NCI-H1048 (cell line): Measurements from ENCODE around the gene LIPI.
"Not testable (repeated sequence)": the region's sequence is repeated elsewhere in the genome, so short reads cannot be mapped to it uniquely, and the experiment has no call there.

Source experiments
- DNase-seq: peaks from one replicate; lab custom pipeline; 2025; lab: John Stamatoyannopoulos, UW

The LIPI gene

DNA sequence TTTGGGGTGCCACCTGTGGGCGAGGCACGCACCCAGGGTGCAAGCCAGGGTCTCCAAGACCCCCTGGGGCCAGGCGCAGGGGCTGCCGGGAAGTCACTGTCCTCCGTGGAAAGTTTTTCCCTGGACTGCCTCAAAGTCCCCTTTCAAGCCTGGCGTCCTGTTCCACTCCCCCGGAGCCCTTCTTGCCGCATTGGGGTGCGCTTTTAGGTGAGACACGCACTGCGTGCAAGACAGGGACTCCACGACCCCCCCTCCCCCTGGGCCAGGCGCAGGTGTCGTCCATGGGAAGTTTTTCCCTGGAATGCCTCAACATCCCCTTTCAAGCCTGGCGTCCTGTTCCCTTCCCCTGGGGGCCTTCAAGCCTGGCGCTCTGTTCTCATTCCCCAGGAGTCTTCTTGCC lies 137.1 kb downstream of the LIPI start:
- DNase-seq, result no peak

DNA sequence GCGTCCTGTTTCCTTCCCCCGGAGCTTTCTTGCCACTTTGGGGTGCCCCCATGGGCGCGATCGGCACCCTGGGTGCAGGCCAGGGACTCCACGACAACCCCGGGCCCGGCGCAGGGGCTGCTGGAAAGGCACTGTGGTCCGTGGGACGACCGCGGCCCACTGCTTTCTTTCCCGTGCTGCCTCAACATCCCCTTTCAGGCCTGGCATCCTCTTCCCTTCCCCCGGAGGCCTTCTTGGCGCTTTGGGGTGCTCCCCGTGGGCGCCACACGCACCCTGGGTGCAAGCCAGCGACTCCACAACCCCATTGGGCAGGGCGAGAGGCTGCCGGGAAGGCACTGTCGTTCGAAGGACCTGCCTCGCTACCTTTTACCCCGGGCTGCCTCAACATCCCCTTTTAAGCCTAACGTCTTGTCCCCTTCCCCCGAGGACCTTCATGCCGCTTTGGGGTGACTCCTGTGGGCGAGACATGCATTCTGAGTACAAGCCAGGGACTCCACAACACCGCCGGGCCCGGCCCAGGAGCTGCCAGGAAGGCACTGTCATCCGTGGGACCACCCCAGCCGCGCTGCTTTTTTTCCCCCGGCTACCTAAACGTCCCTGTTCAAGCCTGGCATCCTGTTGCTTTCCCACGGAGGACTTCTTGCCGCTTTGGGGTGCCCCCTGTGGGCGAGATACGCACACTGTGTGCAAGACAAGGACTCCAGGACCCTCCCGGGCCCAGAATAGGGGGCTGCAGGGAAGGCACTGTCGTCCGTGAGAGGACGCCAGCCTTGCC lies 137.8 kb downstream of the LIPI start:
- no peak for DNase-seq

DNA sequence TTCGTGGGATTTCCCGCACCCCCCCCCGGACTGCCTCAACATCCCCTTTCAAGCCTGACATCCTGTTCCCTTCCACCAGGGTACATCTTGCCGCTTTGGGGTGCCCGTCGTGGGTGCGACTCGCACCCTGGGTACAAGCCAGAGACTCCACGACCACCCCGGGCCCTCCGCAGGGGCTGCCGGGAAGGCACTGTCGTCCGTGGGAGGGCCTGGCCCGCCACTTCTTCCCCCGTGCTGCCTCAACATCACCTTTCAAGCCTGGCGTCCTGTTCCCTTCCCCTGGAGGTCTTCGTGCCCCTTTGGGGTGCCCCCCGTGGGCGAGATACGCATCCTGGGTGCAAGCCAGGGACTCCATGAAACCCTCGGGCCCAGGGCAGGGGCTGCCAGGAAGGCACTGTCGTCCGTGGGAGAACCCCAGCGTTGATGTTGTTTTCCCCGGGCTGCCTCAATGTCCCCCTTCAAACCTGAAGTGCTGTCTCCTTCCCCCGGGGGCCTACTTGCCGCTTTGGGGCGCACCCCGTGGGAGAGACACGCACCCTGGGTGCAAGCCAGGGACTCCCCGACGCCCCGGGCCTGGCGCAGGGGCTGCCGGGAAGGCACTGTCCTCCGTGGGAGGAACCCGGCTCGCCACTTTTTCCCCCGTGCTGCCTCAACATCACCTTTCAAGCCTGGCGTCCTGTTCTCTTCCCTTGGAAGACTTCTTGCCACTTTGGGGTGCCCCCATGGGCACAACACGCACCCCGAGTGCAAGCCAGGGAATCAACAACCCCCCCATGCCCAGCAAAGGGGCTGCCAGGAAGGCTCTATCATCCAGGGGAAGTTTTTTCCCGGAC lies 138.6 kb downstream of the LIPI start:
- no peak for DNase-seq

DNA sequence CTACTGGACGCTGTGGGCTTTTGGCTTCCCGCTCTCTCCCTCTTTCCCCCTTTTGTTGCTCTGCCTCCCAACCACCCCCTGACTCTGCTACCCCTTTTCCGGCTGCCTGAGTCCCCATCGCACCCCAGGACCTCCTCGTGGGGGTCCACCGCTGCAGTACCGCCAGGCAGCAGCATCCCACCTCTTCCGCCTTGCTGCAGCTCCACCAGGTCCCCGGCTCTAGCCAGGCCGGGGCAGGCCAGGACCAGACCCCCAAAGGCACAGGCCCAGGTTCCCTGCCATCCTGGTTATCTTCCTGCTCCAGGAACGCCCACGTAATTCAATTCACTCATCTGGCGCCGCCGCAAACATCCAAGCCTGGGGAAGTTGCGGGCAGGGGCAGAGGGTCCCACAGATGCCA lies 139.8 kb downstream of the LIPI start:
- no peak for DNase-seq

DNA sequence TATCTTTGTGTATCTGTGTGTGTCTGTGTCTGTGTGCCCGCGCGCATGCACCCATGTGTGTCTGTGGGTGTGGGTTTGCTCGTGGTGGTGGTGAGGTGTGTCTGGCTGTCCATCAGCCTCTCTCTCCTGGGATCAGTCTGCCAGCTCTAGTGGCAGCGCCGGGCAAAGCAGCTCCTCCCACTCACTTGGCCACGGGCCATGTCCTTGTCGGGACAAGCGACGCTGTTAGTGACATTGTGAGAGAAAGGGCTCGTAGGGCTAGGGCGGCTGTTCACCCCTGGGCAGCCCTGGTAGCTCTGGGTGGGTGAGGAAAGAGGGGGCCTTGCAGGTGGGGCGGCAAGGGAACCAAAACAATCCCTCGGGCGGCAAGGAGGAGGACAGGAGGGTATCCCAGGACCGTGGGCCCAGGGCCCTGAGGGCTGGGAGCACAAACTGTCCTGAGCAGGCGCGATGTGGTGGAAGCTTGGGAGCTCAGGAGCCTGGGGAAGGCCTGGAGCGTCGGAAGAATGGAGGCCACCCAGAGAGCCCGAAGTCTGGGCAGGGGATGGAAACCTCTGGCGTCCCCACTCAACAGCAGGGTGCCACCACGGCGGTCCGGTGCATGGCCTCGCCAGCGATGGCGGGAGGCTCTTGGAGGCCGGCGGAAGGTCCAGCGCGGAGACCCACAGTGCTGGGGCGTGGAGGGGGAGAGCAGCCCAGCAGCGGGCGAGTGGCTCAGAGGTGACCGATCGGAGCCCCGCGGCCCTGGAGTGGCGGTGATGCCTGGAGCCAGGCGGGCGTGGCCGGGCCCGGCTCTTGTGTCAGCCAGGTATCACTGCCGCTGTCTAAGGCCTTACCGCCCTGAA lies 140.5 kb downstream of the LIPI start:
- no peak for DNase-seq

DNA sequence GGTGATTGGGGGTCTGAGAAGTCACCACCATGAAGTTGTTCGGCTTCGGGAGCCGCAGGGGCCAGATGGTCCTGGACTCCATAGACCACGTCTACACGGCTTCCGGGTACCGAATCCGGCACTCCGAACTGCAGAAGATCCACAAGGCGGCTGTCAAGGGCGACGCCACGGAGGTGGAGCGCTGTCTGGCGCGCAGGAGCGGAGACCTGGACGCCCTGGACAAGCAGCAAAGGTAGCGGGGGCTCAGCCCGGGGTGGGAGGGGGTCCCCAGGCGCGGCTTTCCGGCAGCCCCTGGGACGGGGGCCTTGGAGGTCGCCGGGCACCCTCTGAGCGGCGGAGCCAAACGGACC lies 146.5 kb downstream of the LIPI start:
- DNase-seq, result no peak

DNA sequence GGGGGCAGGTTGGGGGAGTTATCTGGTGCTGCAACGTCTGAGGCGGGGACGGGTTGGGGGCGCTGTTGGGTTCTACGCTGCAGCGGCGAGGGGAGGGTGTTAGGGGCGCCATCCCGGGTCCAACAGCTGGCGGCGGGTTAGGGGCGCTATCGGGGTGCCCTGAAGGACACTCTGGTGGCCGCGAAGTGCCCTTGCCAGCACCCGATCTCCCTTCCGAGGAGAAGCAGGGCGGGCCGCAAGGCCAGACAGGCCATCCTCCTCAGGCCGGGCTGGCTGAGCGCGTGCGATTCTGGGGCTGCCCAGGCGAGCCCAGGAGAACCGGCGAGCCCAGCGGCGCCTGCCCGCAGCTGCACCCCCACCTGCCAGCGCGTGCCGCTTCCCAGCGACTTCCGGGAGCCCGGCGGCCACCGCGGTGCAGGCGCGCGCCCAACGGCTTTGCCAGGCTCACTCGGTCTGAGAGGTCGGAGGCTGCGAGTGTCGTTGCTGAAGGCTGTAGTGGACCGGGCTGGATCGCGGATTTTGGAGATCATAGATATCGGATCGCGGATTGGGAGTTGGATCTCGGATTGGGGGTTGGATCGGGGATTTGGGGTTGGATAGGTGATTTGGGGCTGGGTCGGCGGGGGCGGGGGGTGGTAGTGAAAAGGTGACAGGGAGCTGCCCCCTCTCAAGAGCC lies 147.0 kb downstream of the LIPI start:
- not testable (repeated sequence) for DNase-seq

DNA sequence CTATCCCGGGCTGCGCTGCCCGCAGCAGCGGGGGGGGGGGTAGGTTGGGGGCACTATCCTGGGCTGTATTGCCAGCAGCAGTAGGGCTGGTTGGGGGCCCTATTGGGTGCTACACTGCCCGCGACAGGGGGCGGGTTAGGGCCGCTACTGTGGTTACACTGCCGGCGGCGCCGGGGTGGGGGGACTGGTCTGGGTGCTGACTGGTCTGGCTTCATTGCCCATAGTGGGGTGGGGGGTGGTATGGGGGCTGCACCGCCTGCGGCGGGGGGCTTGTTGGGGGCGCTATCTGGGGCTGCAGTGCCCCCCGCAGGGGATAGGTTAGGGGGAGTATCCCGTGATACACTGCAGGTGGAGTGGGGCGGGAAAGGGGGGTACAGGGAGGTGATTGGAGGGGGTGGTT lies 148.1 kb downstream of the LIPI start:
- DNase-seq, result not testable (repeated sequence)

DNA sequence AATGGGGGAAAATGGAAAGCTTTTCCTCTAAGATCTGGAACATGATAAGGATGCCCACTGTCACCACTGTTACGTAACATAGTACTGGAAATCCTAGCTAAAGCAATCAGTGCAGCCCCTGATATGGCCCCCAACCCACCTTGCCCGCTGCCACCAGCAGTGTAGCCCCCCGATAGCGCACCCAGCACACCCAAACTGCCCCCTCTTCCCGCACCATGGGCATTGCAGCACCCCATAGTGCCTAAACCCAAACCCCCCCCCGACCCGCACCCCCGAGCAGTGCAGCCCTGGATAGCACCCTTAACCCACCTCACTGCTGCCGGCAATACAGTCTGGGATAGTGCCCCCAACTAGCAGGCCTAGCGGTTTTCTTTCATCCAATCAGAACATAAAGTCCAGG lies 148.9 kb downstream of the LIPI start:
- not testable (repeated sequence) for DNase-seq

DNA sequence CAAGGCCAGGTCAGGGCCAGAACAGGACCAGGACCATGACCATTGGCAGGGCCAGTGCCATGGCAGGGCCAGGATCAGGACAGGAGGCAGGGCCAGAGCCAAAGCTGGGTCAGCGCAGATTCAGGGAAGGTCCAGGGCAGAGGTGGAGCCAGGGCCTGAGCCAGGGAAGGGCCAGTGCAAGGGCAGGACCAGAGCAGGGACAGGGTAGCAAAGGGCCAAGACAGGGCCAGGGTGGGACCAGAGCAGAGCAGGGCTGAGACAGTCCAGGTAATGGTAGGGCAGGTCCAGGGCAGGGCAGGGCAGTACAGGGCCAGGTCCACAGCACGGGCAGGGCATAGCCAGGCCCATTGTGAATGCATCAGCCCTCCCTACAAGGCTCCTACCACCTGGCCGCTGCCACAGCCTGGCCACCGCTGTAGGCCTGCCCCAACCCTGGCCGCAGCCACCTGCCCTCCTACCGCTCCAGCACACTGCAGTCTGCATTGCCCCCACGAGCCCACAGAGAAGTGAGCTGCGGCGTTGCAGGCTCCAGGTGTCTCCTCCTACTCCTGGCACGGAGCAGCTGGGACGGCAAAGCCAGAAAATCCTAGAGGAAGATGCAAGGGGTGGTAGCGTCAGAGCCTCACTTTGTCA lies 151.6 kb downstream of the LIPI start:
- DNase-seq, result not testable (repeated sequence)
